ENCODE measurements around the gene ADGRG1. TPM values are rescaled to one million over a fixed set of nuclear protein-coding genes. Genes with fewer than 3 reads are reported as not detected.
A peak's percentile ranks its signal among the peaks of the same experiment; 100 is the strongest.

ADGRG1 gene
- total RNA-seq, 2 donors from 2014 or later = 53.7 to 61.6 TPM

- WGBS, 2 donors = 88 to 100% methylated on average over 2 to 18 of the region's 21 CpGs
- Histone ChIP-seq H3K27ac (no peak overlapping the region), H3K27me3 (no peaks in the 10 kb centered on the region), H3K4me3 (no peak overlapping the region), H3K9me3 (no peaks in the 10 kb centered on the region), H3K36me3 (replicated peaks in 1 of 2; ENCODE audit: insufficient read depth in 1 of 2, low read depth in 2 of 2) (peaks cover 6 to 35% of the 10 kb centered on the region in 2 donors), H3K4me1 (no peaks in the 10 kb centered on the region)
- TF ChIP-seq POLR2A (IDR thresholded peaks at IDR 0.05) (no peak), CTCF (IDR thresholded peaks at IDR 0.05) (no peak)
- ATAC-seq = no peak
- no peak for DNase-seq
- intact Hi-C loops (cut with DNase I) = no loop called here
Measured at GRCh38 chr16:57663436-57663835, 35.0 kb downstream of the ADGRG1 start.

- no peak for DNase-seq
Measured at GRCh38 chr16:57663917-57664661, 35.7 kb downstream of the ADGRG1 start.

GRCh38 chr16:57664662-57665025, 36.2 kb downstream of the ADGRG1 start:
- Histone ChIP-seq H3K27ac (no peak overlapping the region), H3K9me3 (no peaks in the 10 kb centered on the region), H3K27me3 (no peaks in the 10 kb centered on the region), H3K36me3 (replicated peaks in 1 of 2; ENCODE audit: insufficient read depth in 1 of 2, low read depth in 2 of 2) (peaks cover 6 to 24% of the 10 kb centered on the region in 2 donors), H3K4me1 (no peaks in the 10 kb centered on the region), H3K4me3 (no peak overlapping the region)
- TF ChIP-seq CTCF (IDR thresholded peaks at IDR 0.05) (no peak), POLR2A (IDR thresholded peaks at IDR 0.05) (no peak)
- WGBS, 2 donors = 84 to 87% methylated on average over 6 of the region's 6 CpGs
- ATAC-seq = no peak
- DNase-seq = no peak
- intact Hi-C loops (cut with DNase I) = no loop called here

More at GRCh38 chr16:57663917-57664661, 35.7 kb downstream of the ADGRG1 start:
- H3K4me1 ChIP-seq = no peaks in the 10 kb centered on the region
- 89% methylated on average over 12 to 15 of the region's 15 CpGs for WGBS, 2 donors
- H3K9me3 ChIP-seq = no peaks in the 10 kb centered on the region
- TF ChIP-seq POLR2A (IDR thresholded peaks at IDR 0.05) (no peak), CTCF (IDR thresholded peaks at IDR 0.05) (peak in 1 of 7 experiments; percentile 3)
- intact Hi-C loops (cut with DNase I) = no loop called here
- no peak for ATAC-seq
- H3K27ac ChIP-seq = no peak overlapping the region
- no peaks in the 10 kb centered on the region for H3K27me3 ChIP-seq
- peaks cover 6 to 29% of the 10 kb centered on the region in 2 donors for H3K36me3 ChIP-seq (replicated peaks in 1 of 2; ENCODE audit: insufficient read depth in 1 of 2, low read depth in 2 of 2)
- H3K4me3 ChIP-seq = no peak overlapping the region

- no peaks in the 10 kb centered on the region for H3K9me3 ChIP-seq
- no peak for TF ChIP-seq CTCF (IDR thresholded peaks at IDR 0.05)
- no peak for TF ChIP-seq POLR2A (IDR thresholded peaks at IDR 0.05)
- ATAC-seq (no peak), DNase-seq (no peak)
- H3K4me3 ChIP-seq = no peak overlapping the region
- no peak overlapping the region for H3K27ac ChIP-seq
- H3K36me3 ChIP-seq (replicated peaks in 1 of 2; ENCODE audit: insufficient read depth in 1 of 2, low read depth in 2 of 2) = peaks cover 6 to 20% of the 10 kb centered on the region in 2 donors
- H3K27me3 ChIP-seq = no peaks in the 10 kb centered on the region
- intact Hi-C loops (cut with DNase I) = no loop called here
- no peaks in the 10 kb centered on the region for H3K4me1 ChIP-seq
- WGBS, 2 donors = 83 to 86% methylated on average over 3 to 4 of the region's 4 CpGs
Measured at GRCh38 chr16:57665541-57665940, 37.1 kb downstream of the ADGRG1 start.
